OCI-LY1 (cell line): ENCODE results near the gene SQSTM1.

Experiments used
- CTCF ChIP-seq: fragments of 200-600 bp; sonication (generic), shearing (Covaris generic); IDR thresholded peaks from 2 replicates; pipeline ENCODE4 v1.5.1; 2017; ENCODE audit warnings: mild to moderate bottlenecking, antibody characterized with exemption, low read length, moderate library complexity, mixed read lengths
- EZH2 ChIP-seq: fragments of 200-600 bp; sonication (generic), shearing (Covaris generic); IDR thresholded peaks from 2 replicates; pipeline ENCODE4 v1.8.0; 2017; ENCODE audit warnings: borderline replicate concordance, mixed run types, mild to moderate bottlenecking, antibody characterized with exemption, low read length, moderate library complexity, mixed read lengths

DNA sequence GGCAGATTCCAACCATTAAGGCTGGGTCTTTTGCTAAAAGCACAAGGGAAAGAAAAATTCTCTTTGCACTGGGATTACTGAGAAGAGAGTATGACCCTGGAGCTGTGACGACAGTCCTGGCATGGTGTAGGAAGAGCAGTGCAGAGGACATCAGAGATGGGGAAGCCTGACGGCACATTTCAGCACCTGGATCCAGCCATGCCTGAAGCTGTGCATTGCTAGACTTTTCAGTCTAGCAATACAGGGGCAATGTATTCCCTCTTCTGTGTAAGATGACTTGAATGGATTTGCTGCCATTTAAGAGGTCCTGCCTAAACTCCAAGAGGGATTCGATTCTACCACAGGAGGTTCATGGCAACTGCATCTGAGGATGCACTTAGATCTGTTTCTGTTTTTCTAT, 50.2 kb downstream of the SQSTM1 start:
- TF ChIP-seq CTCF (no peak), EZH2 (no peak)
